Measurements from ENCODE around the gene FBXO3.
A peak's percentile ranks its signal among the peaks of the same experiment; 100 is the strongest.
"Not testable (repeated sequence)": the region's sequence is repeated elsewhere in the genome, so short reads cannot be mapped to it uniquely, and the experiment has no call there.

FBXO3 gene

GRCh38 chr11:33770236-33770635 is 4.1 kb downstream of the FBXO3 start:
- DNase-seq: no peak

GRCh38 chr11:33769542-33769941 is 4.8 kb downstream of the FBXO3 start:
- no peak for DNase-seq

GRCh38 chr11:33767624-33768023 is 6.7 kb downstream of the FBXO3 start:
- no peak for DNase-seq

GRCh38 chr11:33766085-33766484 is 8.2 kb downstream of the FBXO3 start:
- DNase-seq: no peak

GRCh38 chr11:33761471-33761870 is 12.8 kb downstream of the FBXO3 start:
- DNase-seq: no peak

- DNase-seq: no peak
Observed at GRCh38 chr11:33753304-33753967, 20.9 kb downstream of the FBXO3 start.

GRCh38 chr11:33751878-33752277 is 22.4 kb downstream of the FBXO3 start:
- no peak for DNase-seq

GRCh38 chr11:33747979-33748378 is 26.3 kb downstream of the FBXO3 start:
- no peak for DNase-seq

- DNase-seq: no peak
Observed at GRCh38 chr11:33743291-33743690, 31.0 kb downstream of the FBXO3 start.

- peak; percentile 2 for DNase-seq
Observed at GRCh38 chr11:33742249-33742851, 32.0 kb downstream of the FBXO3 start.

GRCh38 chr11:33741806-33742205 is 32.5 kb downstream of the FBXO3 start:
- no peak for DNase-seq

GRCh38 chr11:33737362-33737821 is 36.9 kb downstream of the FBXO3 start:
- no peak for DNase-seq

- DNase-seq: peak; percentile 70
Observed at GRCh38 chr11:33736148-33736812, 38.0 kb downstream of the FBXO3 start, which contains the start of gene CD59. TSS of gene CD59 (minus strand) at chr11:33736423. CDS start at chr11:33722445, 13,978 bp downstream.

GRCh38 chr11:33735271-33736147 is 38.8 kb downstream of the FBXO3 start:
- peak; percentile 29 for DNase-seq

GRCh38 chr11:33734441-33735270 is 39.7 kb downstream of the FBXO3 start:
- DNase-seq: peak; percentile 17

- DNase-seq: peak; percentile 17
Observed at GRCh38 chr11:33733980-33734379, 40.3 kb downstream of the FBXO3 start.

GRCh38 chr11:33731723-33732531 is 42.4 kb downstream of the FBXO3 start:
- DNase-seq: no peak

GRCh38 chr11:33730716-33731115 is 43.6 kb downstream of the FBXO3 start:
- DNase-seq: no peak

- not testable (repeated sequence) for DNase-seq
Observed at GRCh38 chr11:33729072-33729664, 45.2 kb downstream of the FBXO3 start.

GRCh38 chr11:33727539-33727938 is 46.8 kb downstream of the FBXO3 start:
- DNase-seq: not testable (repeated sequence)

- DNase-seq: no peak
Observed at GRCh38 chr11:33725496-33725895, 48.8 kb downstream of the FBXO3 start.

All from NCI-H748 treated with DMSO at 0.1 percent for 48 hours (cell line).